Body of pancreas (tissue), 4 donors: Measurements from ENCODE around the gene ARHGAP44.

Experiments used
- CTCF ChIP-seq, 7 experiments: fragments of 450-650 bp in 4 of 7; fragments of 200-600 bp in 3 of 7; sonication (generic) in 3 of 7; IDR thresholded peaks; one replicate each; pipeline ENCODE4 v1.5.1; 2016 to 2019; ENCODE audit warnings: antibody characterized with exemption in 7 of 7
- POLR2A ChIP-seq, 3 donors: fragments of 450-650 bp; IDR thresholded peaks; one replicate each; pipeline ENCODE4 v1.6.1; 2016; ENCODE audit warnings: antibody characterized with exemption in 3 of 3, mild to moderate bottlenecking in 2 of 3

GRCh38 chr17:12965988-12966387 lies 176.7 kb downstream of the ARHGAP44 start:
- TF ChIP-seq CTCF (IDR thresholded peaks at IDR 0.05) (no peak), POLR2A (IDR thresholded peaks at IDR 0.05) (no peak)
